ENCODE data around the gene SGTA.

The SGTA gene

GRCh38 chr19:2810141-2811091 lies 27.3 kb upstream of the SGTA start:
- no peaks in the 10 kb centered on the region for H3K9me3 ChIP-seq (ENCODE audit: insufficient read depth, low read depth, low read length)
- H3K9ac ChIP-seq (ENCODE audit: low read depth, low read length, poor library complexity, severe bottlenecking) = no peak overlapping the region
- no peaks in the 10 kb centered on the region for H3K79me2 ChIP-seq (ENCODE audit: insufficient read depth, low read length)
- no peaks in the 10 kb centered on the region for H3K4me1 ChIP-seq (ENCODE audit: insufficient read depth, low read length, poor library complexity, severe bottlenecking)
- H3K36me3 ChIP-seq (ENCODE audit: insufficient read depth, low read length) = peaks cover 56% of the 10 kb centered on the region; the same call in 1 of the 2 replicates
- H4K20me1 ChIP-seq (ENCODE audit: insufficient read depth, low read length, poor library complexity, severe bottlenecking) = no peaks in the 10 kb centered on the region
- no peak overlapping the region for H2AFZ ChIP-seq (ENCODE audit: low read length)
- H3K9me2 ChIP-seq (replicated peaks; ENCODE audit: low read depth, low read length) = no peaks in the 10 kb centered on the region
- no peak overlapping the region for H3K4me3 ChIP-seq (ENCODE audit: low read length, poor library complexity, severe bottlenecking)
- H3K27me3 ChIP-seq (ENCODE audit: insufficient read depth, low read length, poor library complexity, severe bottlenecking) = no peaks in the 10 kb centered on the region
- H3K4me2 ChIP-seq (ENCODE audit: low read depth, low read length, poor library complexity, severe bottlenecking) = no peak overlapping the region
- no peaks in the 10 kb centered on the region for H3F3A ChIP-seq (ENCODE audit: low read depth)
- TF ChIP-seq EZH2phosphoT487 (IDR thresholded peaks at IDR 0.05; ENCODE audit: borderline replicate concordance) (no peak), CTCF (conservative IDR thresholded peaks at IDR 0.05; ENCODE audit: low read length) (no peak)

- no peaks in the 10 kb centered on the region for H3K9me2 ChIP-seq (replicated peaks; ENCODE audit: low read depth, low read length)
- H3K4me2 ChIP-seq (ENCODE audit: low read depth, low read length, poor library complexity, severe bottlenecking) = no peak overlapping the region
Measured at GRCh38 chr19:2809387-2810140, 26.5 kb upstream of the SGTA start.

More at GRCh38 chr19:2809387-2810140, 26.5 kb upstream of the SGTA start:
- Histone ChIP-seq H3K27me3 (ENCODE audit: insufficient read depth, low read length, poor library complexity, severe bottlenecking) (no peaks in the 10 kb centered on the region), H3K9me3 (ENCODE audit: insufficient read depth, low read depth, low read length) (no peaks in the 10 kb centered on the region), H4K20me1 (ENCODE audit: insufficient read depth, low read length, poor library complexity, severe bottlenecking) (no peaks in the 10 kb centered on the region), H2AFZ (ENCODE audit: low read length) (no peak overlapping the region), H3F3A (ENCODE audit: low read depth) (no peaks in the 10 kb centered on the region), H3K9ac (ENCODE audit: low read depth, low read length, poor library complexity, severe bottlenecking) (no peak overlapping the region), H3K4me1 (ENCODE audit: insufficient read depth, low read length, poor library complexity, severe bottlenecking) (no peaks in the 10 kb centered on the region), H3K4me3 (ENCODE audit: low read length, poor library complexity, severe bottlenecking) (no peak overlapping the region), H3K36me3 (ENCODE audit: insufficient read depth, low read length) (peaks cover 62% of the 10 kb centered on the region; the same call in 1 of the 2 replicates), H3K79me2 (ENCODE audit: insufficient read depth, low read length) (no peaks in the 10 kb centered on the region)
- TF ChIP-seq EZH2phosphoT487 (IDR thresholded peaks at IDR 0.05; ENCODE audit: borderline replicate concordance) = no peak
- TF ChIP-seq CTCF (conservative IDR thresholded peaks at IDR 0.05; ENCODE audit: low read length) = no peak
